ENCODE results near the gene TMEM179B.

DNA sequence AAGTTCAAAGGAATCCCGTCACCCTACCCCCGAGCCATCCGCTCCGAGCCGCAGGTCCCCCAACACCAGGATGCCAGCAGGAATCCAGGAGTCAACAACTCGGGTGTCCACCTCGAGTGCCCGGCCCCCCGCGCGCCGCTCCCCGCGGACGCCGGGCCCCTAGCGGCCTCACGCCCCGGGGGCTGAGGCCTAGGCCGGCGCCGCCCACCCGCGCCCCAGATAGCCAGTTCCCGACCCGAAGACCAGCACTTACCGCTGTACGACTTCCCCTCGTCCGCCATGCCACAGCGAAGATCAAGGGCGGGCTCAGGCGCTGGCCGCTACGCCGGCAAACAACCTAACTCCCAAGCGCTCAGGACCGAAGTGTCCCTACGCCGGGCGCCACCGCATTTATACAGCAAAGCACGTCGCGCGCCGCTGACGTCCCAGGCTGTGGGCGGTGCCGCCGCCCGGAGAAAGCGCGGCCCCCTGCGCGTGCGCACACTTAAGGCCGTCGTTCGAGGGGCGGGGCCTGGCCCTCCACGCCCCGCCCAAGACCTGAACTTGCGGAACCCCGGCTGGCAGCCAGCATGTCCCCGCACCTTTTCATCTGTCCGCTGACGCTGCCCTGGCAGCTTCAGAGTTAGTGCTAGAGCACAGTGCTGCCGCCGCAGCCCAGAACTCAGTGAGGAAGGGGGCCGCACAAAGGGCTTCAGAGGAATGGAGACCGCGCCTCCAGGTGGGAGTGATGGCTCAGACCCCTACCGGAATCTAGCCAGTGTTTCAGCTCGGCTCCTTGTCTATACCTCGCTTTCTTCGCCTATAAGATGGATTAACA, 18.1 kb downstream of the TMEM179B start, which contains the start of gene NXF1:
- TF ChIP-seq CTCF (conservative IDR thresholded peaks at IDR 0.05 in 1 of 2, IDR thresholded peaks at IDR 0.05 in 1 of 2; ENCODE audit: low read depth in 1 of 2, low read length in 2 of 2) = peak in 1 of 2 donors; percentile 8
- TF ChIP-seq EZH2 (IDR thresholded peaks at IDR 0.05; ENCODE audit: low read length, missing control alignments) = no peak

All from fibroblast of lung (primary cell).